Measurements from ENCODE around the gene PRR7.
"Not testable (repeated sequence)": the region's sequence is repeated elsewhere in the genome, so short reads cannot be mapped to it uniquely, and the experiment has no call there.

The PRR7 gene

GRCh38 chr5:177484902-177485549 lies 38.4 kb downstream of the PRR7 start:
- DNase-seq, result no peak

- not testable (repeated sequence) for DNase-seq
These were observed 39.1 kb downstream of the PRR7 start for GRCh38 chr5:177485753-177486152.

- no peak for DNase-seq
These were observed 39.6 kb downstream of the PRR7 start for GRCh38 chr5:177486256-177486655.

- no peak for DNase-seq
These were observed 40.5 kb downstream of the PRR7 start for GRCh38 chr5:177487144-177487543.

DNA sequence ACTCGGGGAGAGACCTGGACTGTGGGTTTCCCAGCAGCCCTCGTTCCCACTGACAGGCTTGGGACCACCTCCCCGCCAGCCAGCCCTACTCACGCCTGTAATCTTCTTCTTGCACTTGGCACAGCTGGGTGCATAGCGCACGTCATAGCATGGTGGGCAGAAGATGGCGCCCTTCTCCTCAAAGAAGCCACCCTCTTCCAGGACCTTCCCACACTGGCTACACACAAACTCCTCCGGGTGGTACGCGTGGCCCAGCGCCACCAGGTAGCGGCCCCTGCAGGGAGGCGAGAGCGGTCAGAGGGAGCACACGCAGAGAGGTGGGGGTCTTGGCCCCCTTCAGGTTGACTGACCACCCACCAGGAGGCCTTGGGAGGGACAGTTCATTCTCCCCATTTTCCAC lies 41.4 kb downstream of the PRR7 start:
- no peak for DNase-seq

- no peak for DNase-seq
These were observed 42.6 kb downstream of the PRR7 start for GRCh38 chr5:177489119-177489716.

- DNase-seq, result no peak
These were observed 43.8 kb downstream of the PRR7 start for GRCh38 chr5:177490311-177490991.

- DNase-seq, result no peak
These were observed 44.4 kb downstream of the PRR7 start for GRCh38 chr5:177490992-177491391.

DNA sequence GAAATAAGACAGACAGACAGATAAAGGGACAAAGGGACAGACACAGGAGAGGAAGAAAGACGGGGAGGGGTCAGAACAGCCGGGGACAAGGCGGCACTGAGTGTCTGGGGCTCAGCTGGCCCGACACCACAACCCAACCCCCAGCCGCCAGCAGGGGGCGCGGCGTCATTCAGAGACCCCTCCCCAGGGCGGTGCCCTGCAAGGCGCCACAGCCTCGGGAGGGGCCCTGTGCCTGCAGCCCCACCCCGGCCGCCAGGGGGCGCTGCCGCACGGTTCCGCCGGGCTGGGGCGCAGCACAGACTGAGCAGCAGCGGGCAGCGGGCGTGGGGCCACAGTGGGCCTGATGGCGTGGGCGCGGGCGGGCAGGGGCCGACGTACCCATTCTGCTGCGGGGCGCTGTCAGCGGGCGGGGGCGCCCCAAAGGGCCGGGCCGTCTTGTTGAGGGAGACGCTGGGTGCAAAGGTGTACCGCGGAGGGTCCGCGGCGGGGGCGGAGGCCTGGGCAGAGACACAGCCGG lies 44.9 kb downstream of the PRR7 start:
- peak; percentile 72 for DNase-seq

GRCh38 chr5:177491983-177492746 lies 45.6 kb downstream of the PRR7 start:
- DNase-seq, result no peak

DNA sequence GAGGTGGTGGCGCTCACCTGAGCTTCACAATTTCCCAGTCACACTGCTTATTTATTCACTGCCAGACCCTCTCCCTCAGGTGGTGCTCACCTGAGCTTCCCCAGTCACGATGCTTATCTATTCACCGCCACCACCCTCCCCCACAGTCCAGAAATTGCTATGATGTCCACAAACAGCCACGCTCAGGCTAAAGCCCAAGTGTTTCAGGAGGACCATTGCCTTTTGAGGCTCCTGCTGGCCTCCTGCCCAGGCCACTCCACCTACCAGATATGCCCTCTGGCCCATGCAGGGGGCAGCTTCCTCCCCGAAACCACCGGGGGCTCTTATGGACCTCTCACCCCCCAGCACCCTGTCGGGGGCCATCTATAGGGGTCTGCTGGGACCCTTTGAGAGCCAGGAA lies 46.2 kb downstream of the PRR7 start:
- DNase-seq, result no peak

GRCh38 chr5:177493795-177494345 lies 47.3 kb downstream of the PRR7 start:
- no peak for DNase-seq

- DNase-seq, result peak; percentile 98
These were observed 48.0 kb downstream of the PRR7 start for GRCh38 chr5:177494346-177495195.

DNA sequence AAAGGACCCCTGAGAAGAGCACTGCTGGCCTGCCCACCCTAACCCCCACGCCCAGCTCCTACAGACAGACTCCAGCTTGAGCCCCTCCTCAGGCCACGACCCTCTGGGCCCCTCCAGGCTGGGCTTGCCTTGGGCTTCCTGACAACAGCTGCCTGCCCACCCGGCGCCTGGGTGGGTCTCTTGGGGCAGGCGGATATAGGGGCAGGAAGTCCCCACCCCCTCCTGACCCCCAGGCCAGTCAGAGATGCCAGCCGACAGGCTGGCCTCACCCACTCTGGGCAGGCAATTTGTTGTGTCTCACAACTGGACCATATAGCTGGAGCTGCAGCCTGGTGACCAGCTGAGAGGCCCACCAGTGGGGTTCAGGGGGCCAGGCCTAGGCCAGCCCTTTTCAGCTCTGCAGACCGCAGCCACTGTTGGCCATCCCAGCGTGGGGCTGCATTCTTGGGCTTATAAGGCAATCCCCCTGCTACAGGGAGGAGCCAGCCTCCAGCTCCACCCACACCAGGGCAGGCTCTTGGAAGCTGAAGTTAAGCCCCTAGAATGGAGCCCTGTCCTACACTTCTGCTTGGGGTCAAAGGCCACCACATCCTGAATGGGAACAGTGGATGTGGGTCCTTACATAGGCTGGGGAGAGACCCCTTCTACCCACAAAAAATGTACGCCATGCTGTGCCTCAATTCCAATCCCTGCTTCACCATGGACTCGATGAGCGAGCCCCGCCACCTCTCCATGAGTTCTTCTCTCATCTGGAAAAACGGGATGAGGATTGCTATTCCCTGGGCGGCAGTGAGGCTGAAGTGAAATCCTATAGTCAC lies 48.8 kb downstream of the PRR7 start:
- DNase-seq, result peak; percentile 98

DNA sequence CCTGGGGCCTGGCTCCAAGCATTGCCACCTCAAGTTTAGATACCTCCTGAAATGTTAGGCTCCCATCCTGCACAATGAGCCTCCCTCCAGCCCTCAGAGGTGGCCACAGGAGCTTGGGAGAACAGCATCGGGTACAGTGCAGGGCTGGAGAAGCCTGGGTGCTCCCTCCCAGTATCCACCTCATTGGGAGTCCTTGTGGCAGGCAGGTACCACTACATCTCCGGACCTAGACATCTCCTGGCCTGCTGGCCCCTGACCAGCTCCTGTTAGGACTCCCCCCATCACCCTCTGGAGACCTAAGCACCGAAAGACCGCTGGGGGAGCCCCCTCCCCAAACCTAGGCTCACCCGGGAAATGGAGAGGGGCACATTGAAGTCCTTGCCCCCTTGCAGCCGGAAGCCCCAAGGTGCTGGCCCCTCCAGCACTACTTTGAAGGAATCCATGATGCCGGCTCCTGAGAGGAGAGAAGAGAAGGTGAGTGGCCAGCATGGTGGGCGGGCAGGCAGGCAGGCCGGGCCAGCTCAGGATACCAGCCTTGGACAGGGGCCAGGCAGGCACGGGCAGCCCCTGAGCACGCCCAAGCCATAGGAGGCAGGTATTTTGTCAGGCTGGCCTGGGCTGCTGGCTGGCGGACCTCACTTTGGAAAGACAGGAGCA lies 49.6 kb downstream of the PRR7 start:
- peak; percentile 79 for DNase-seq

GRCh38 chr5:177496727-177497291 lies 50.2 kb downstream of the PRR7 start:
- peak; percentile 99 for DNase-seq

- DNase-seq, result peak; percentile 99
These were observed 50.8 kb downstream of the PRR7 start, which contains the start of gene PDLIM7 for GRCh38 chr5:177497292-177498012. Gene PDLIM7 (minus strand): TSS chr5:177497604. CDS start chr5:177496512, 1,092 bp downstream.

DNA sequence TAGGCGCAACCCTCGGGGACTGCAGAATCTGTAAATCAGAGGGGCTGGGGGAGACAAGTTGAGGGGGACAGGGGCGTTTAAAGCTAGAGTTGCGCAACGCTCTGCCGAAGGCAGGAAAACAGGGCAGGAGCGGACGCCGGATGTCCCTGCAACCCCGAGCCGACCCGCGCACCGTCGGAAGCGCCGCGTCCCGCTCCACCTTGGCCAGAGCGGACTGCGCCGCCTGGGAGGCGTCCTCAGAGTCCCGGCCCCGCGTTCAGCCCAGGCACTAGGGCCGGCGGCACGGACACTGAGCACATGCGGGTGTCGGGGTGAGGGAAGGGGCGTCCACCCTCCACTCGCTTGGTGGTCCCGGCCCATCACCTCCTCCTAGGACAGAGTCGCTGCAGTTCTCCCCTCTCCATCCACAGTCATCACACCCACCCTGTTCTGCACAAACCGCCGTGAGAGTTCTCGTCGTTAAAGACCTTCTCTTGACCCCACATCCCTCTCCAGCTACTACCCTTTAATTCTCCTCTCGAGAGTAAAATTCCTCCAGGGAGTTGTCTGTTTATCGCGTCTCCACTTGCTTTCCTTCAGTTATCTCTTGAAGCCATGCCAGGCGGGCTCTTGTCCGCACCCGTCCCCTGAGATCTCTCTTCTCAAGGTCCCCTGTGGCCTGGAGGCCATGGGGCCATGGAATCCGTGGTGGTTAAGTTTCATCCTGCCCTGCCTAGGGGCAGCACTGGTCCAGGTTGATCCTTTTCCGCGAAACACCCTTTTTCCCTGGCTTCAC lies 51.6 kb downstream of the PRR7 start:
- DNase-seq, result no peak
